Mucosa of descending colon (tissue), 3 donors: Measurements from ENCODE around the gene PARVB. TPM values are rescaled to one million over a fixed set of nuclear protein-coding genes. Genes with fewer than 3 reads are reported as not detected.

Source experiments
- ATAC-seq: fragments of 200-7000 bp; cut with Tn5 transposase; one replicate; pipeline ENCODE4 v1.9.1; 2020; ENCODE audit warnings: mild to moderate bottlenecking, moderate library complexity
- DNase-seq, 3 donors: peaks; one replicate each; pipeline ENCODE4 v3.0.0-alpha.2; 2020
- H3K36me3 ChIP-seq: fragments of 200-600 bp; one replicate; pipeline ENCODE4 v1.8.0; 2021; ENCODE audit warnings: low read depth, mild to moderate bottlenecking
- H3K4me1 ChIP-seq: fragments of 200-600 bp; one replicate; pipeline ENCODE4 v1.8.0; 2021; ENCODE audit warnings: low read depth, mild to moderate bottlenecking
- H3K4me3 ChIP-seq: fragments of 200-600 bp; one replicate; pipeline ENCODE4 v1.8.0; 2021; ENCODE audit warnings: mild to moderate bottlenecking
- H3K9me3 ChIP-seq: fragments of 200-600 bp; one replicate; pipeline ENCODE4 v1.8.0; 2021; ENCODE audit warnings: mild to moderate bottlenecking
- intact Hi-C, 2 donors: fragments of 100-400 bp; cut with DNase I in 1 of 2; cut with micrococcal nuclease in 1 of 2; formaldehyde crosslinking; loops; one replicate each; pipeline versions ENCODE4 v1.11.0 to v1.11.1; 2022; cut with DNase I, micrococcal nuclease
- total RNA-seq, 3 donors: library from RNA; stranded (reverse); fragmentation: NEBNext Ultra II Directional in 2 of 3; extraction: Animal tissue kit (Norgen Biotek cat#: 25700) in 2 of 3; gene quantifications; one replicate each; pipeline versions ENCODE4 v1.2.1 to v1.2.4, GENCODE V29; 2021 to 2023
- TF ChIP-seq, protein P1 (sequence below): fragments of 200-600 bp; IDR thresholded peaks from one replicate; pipeline ENCODE4 v1.8.0; 2022; ENCODE audit warnings: antibody characterized with exemption, mild to moderate bottlenecking
- donor health status: DM: no; HTN: no; CAD: no; lungs with moderate emphysema.
- donor health status: DM: no; HTN: no; CAD: no.
- donor health status: DM: no; HTN: yes; CAD: no.

PARVB gene
- total RNA-seq, 3 donors from 2014 or later, result 5.2 to 35.7 (median 14.9) TPM

DNA sequence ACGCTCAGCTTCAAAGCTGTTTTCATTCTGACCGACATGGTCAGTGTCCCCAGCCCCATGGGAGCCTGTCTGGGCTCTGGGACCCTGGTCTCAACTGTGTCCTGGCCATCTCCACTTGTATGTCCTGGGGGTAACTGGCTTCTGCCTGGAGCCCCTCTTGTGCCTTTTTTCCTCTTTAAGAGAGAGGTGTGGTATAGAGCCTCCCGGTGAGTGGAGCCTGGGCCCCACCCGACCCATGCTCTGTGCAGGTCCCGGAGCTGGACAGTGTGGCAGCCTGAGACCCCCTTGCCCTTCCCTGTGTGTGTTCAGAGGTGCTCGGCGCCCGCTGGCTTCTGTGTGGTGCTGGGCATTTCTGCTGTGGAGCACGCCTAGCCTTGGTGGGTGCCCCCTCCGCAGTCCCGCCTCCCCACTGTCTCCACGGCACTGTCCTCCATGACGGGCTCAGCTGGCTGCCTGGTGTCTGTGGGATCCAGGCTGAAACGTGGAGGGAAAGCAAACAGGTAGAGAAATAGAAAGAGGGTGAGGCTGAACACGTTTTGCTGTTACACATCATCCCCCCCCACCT is 74.9 kb downstream of the PARVB start:
- intact Hi-C loops, result no loop called here
- Histone ChIP-seq H3K4me1 (no peaks in the 10 kb centered on the region), H3K9me3 (no peaks in the 10 kb centered on the region), H3K4me3 (no peak overlapping the region), H3K36me3 (no peaks in the 10 kb centered on the region)
- no peak for ATAC-seq
- TF ChIP-seq, protein P1, sequence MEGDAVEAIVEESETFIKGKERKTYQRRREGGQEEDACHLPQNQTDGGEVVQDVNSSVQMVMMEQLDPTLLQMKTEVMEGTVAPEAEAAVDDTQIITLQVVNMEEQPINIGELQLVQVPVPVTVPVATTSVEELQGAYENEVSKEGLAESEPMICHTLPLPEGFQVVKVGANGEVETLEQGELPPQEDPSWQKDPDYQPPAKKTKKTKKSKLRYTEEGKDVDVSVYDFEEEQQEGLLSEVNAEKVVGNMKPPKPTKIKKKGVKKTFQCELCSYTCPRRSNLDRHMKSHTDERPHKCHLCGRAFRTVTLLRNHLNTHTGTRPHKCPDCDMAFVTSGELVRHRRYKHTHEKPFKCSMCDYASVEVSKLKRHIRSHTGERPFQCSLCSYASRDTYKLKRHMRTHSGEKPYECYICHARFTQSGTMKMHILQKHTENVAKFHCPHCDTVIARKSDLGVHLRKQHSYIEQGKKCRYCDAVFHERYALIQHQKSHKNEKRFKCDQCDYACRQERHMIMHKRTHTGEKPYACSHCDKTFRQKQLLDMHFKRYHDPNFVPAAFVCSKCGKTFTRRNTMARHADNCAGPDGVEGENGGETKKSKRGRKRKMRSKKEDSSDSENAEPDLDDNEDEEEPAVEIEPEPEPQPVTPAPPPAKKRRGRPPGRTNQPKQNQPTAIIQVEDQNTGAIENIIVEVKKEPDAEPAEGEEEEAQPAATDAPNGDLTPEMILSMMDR, result no peak
- no peak for DNase-seq

DNA sequence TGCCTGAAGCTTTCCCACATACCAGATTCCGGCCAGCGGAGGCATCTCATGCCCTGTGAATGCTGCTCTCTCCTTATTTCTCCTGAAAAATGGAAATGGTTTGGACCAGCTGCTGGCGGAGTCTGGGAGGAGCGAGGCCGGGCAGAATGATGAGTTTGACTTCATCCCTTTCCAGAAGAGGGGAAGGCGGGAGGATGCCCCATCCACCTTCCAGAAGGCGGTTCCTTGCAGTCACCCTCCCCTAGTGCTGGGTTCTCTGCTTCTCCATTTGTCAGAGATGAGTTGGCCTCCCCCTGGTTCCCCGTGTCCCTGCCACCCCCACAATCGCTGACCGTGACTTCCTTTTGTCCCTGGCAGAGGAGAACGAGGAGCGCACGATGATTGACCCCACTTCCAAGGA is 75.6 kb downstream of the PARVB start:
- ATAC-seq, result no peak
- Histone ChIP-seq H3K4me1 (no peaks in the 10 kb centered on the region), H3K9me3 (no peaks in the 10 kb centered on the region), H3K36me3 (no peaks in the 10 kb centered on the region), H3K4me3 (no peak overlapping the region)
- intact Hi-C loops, result no loop called here
- DNase-seq, result no peak
- TF ChIP-seq, protein P1, result no peak

DNA sequence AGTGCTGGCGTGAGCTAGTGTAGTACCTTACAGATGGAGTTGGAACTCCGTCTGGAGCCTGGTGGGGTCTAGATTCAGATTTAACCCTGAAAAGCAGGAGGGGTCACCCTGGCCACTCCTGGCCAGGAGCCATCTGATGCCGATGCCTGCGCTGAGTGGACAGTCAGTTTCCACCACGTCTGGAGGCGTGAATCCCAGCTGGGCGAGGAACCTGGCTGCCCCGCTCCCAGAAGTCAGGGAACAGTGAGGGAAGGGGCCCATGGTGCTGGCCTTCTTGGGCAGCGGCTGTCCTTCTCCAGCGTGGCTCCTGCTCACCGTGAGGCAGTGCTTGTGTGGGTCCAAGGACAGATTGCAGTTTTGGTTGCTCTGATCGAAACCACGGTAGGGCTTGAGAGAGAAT is 76.3 kb downstream of the PARVB start:
- no peak for DNase-seq
- intact Hi-C loops, result no loop called here
- H3K9me3 ChIP-seq, result no peaks in the 10 kb centered on the region
- no peak overlapping the region for H3K4me3 ChIP-seq
- no peaks in the 10 kb centered on the region for H3K4me1 ChIP-seq
- no peaks in the 10 kb centered on the region for H3K36me3 ChIP-seq
- TF ChIP-seq, protein P1, result no peak
- ATAC-seq, result no peak

DNA sequence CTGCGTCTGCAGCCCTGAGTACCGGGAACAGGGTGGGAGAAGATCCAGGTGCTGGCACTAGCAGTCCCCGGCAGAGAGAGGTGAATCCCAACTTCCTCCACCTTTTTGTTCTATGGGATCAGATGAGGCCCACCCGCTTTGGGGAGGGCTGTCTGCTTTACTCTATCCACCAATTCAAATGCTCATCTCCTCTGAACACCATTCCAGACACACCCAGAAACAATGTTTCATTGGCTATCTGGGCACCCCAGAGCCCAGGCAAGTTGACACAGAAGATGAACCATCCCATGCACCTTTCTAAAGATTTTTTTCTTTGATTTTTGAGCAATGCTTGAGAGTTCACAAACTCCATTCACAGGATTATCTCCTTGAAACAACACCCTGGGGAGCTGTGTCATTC is 78.0 kb downstream of the PARVB start:
- DNase-seq, result no peak
- intact Hi-C loops, result no loop called here
- TF ChIP-seq, protein P1, result no peak
- H3K4me3 ChIP-seq, result no peak overlapping the region
- no peaks in the 10 kb centered on the region for H3K36me3 ChIP-seq
- H3K9me3 ChIP-seq, result no peaks in the 10 kb centered on the region
- ATAC-seq, result no peak
- H3K4me1 ChIP-seq, result no peaks in the 10 kb centered on the region

DNA sequence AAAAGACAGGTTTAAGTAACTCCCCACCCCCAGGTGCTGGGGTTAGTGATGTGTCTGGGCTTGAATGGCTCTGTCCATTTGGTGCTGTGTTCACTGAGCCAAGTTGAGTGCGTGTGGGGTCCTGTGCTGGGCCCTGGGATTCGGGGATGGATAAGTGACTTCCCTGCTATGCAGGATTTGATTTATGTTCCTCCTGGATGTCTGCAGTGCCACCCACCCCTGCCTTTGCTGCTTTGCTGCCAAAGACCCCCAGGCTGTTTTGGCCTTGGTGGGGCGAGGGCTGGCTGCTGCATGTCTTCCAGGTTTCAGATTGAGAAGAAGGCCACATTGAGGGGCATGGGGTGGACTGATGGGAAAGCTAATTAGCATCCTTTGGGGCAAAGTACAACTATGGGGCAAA is 78.8 kb downstream of the PARVB start:
- no peaks in the 10 kb centered on the region for H3K9me3 ChIP-seq
- H3K4me1 ChIP-seq, result no peaks in the 10 kb centered on the region
- no peak for ATAC-seq
- TF ChIP-seq, protein P1, result no peak
- H3K4me3 ChIP-seq, result no peak overlapping the region
- no peak for DNase-seq
- intact Hi-C loops, result no loop called here
- H3K36me3 ChIP-seq, result no peaks in the 10 kb centered on the region
